Activated CD8-positive, alpha-beta memory T cell treated with anti-CD3 and anti-CD28 coated beads for 24 hours (primary cell): ENCODE measurements around the gene CRADD.
"Not testable (repeated sequence)": the region's sequence is repeated elsewhere in the genome, so short reads cannot be mapped to it uniquely, and the experiment has no call there.

Experiments used
- DNase-seq: peaks from one replicate; pipeline ENCODE4 v3.0.0-alpha.2; 2020

The CRADD gene

GRCh38 chr12:93708952-93709351 is 31.8 kb downstream of the CRADD start:
- no peak for DNase-seq

GRCh38 chr12:93709386-93709785 is 32.2 kb downstream of the CRADD start:
- no peak for DNase-seq

GRCh38 chr12:93710574-93710926 is 33.4 kb downstream of the CRADD start:
- no peak for DNase-seq

GRCh38 chr12:93711502-93711901 is 34.3 kb downstream of the CRADD start:
- DNase-seq, result not testable (repeated sequence)

- DNase-seq, result no peak
These were observed 35.0 kb downstream of the CRADD start for GRCh38 chr12:93712200-93712599.

- no peak for DNase-seq
These were observed 35.9 kb downstream of the CRADD start for GRCh38 chr12:93713060-93713459.

DNA sequence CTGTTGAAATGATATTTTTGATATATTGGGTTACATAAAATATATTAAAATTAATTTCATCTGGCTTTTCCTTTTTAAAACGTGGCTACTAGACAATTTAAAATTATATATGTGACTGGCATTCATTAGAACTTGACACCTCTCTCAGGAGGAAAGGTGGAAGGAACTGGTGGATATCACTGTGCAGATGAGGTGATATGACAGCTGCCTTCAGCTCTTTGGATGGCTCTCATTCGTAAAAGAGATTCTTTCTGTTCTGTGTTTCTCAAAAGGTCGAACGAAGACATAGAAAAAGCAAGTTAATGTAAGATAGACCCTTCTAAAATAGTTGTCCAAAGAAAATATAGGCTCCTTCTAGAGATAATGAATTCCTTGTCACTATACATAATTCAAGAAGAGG is 36.6 kb downstream of the CRADD start:
- no peak for DNase-seq

GRCh38 chr12:93714382-93714781 is 37.2 kb downstream of the CRADD start:
- no peak for DNase-seq

DNA sequence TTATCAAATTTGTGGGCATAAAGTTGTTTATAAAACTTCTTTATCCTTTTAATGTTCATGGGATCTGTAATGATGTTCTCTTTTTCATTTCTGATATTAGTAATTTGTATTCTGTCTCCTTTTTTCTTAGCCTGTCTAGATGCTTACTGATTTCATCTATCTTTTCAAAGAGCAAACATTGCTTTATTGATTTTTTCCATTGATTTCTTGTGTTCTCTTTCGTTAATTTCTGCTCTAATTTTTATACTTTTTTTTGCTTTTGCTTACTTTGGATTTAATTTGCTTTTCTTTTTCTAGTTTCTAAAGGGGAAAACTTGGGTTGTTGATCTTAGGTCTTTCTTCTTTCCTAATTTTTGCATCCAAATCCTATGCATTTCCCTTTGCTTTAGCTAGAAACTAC is 42.5 kb downstream of the CRADD start:
- no peak for DNase-seq

DNA sequence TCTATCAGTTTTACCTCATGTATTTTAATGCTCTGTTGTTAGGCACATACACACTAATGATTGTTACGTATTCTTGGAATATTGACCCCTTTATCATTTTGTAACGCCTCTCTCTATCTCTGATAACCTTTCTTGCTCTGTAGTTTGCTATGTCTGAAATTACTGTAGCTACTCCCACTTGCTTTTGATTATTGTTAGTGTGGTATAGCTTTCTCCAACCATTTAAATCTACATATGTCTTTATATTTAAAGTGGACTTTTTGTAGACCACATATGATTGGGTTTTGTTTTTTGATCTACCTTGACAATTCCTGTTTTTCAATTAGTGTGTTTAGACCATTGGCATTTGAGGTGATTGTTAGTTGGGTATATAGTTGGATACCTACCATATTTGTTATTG is 43.4 kb downstream of the CRADD start:
- no peak for DNase-seq

GRCh38 chr12:93722179-93722578 is 45.0 kb downstream of the CRADD start:
- no peak for DNase-seq

- DNase-seq, result no peak
These were observed 45.8 kb downstream of the CRADD start for GRCh38 chr12:93722835-93723567.

DNA sequence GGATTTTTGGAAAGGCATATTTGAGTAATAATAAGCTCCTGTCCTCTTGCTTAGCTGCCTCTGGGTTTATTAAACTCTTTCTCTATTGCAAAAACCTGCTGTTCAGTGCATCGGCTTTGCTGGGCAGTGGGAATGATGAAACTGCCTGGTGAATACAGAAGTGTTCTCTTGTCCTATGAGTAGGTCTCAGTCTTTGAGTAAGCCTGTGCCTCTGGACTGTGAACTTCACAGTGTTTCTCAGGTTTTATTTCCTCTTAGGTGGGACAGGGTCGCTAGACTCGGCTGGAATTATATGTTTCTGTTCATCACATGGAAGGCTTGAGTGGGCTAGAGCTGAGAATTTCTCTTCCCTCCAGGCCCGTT is 46.4 kb downstream of the CRADD start:
- DNase-seq, result no peak

- DNase-seq, result no peak
These were observed 48.4 kb downstream of the CRADD start for GRCh38 chr12:93725531-93725930.

DNA sequence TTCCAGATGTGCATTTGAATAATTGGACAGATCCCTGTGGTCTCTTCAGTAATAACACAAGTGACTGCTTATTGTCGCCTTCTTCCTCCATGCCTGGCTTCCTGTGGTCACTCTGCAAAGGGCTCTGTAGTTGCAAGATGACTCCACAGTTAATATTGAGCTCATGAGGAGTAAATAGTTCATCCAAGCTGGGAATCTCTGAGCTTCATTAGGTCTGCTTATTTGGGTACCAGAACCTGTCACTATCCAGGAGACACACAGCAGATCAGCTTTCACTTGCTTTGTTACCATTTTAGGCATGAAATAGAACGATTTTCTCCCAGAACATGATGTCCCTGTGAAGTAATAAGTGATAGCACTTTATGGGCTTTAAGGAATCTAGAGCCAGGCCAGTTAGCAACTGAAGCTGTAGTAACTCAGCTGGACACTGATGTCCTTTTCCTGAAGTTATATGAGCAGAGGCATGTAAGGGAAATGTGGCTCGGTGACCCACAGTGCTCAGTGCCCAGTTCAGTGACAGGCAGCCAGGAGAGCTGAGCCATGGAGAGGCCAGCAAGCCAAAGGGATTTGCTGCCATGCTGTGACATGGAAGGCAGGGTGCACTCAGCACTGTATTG is 50.1 kb downstream of the CRADD start:
- DNase-seq, result no peak

- DNase-seq, result no peak
These were observed 50.7 kb downstream of the CRADD start for GRCh38 chr12:93727911-93728310.

DNA sequence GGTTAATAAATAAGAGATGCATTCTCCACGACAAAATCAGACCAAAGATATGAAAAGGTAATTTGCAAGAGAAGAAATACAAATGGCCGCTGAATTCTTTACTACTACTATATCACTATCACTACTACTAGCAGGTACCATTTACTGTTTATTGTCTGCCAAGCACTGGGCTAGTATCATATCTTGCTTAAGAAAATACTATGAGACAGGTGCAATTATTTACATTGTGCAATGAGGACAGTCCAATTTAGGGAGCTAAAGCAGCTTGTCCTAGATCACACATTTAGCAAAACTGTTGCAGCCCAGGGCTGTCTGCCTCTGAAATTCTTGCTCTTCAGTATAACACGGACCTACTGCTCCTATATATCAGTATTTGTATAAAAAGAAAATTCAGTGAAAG is 52.8 kb downstream of the CRADD start:
- no peak for DNase-seq

- DNase-seq, result no peak
These were observed 56.2 kb downstream of the CRADD start for GRCh38 chr12:93733358-93733757.

- DNase-seq, result no peak
These were observed 56.8 kb downstream of the CRADD start for GRCh38 chr12:93733928-93734327.

DNA sequence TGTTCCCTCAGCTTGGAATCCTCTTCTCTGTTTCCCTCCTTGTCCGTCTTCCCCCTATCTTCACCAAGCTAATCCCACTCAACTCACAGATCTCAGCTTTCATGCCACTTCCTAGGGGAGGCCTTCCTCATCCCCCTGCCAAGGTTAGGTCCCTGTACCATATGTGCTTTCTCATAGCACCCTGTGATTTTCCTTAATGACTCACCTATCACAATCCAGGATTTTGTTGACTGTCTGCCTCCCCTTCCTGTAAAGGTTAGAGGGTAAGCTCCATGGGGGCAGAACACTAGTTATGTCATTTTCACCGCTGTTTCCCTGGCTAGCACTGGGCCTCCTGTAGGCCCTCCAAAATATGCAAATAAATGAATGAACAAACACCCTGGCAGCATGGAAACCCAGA is 57.6 kb downstream of the CRADD start:
- DNase-seq, result no peak

- no peak for DNase-seq
These were observed 59.5 kb downstream of the CRADD start for GRCh38 chr12:93736640-93737178.

- DNase-seq, result no peak
These were observed 60.5 kb downstream of the CRADD start for GRCh38 chr12:93737457-93738198.

DNA sequence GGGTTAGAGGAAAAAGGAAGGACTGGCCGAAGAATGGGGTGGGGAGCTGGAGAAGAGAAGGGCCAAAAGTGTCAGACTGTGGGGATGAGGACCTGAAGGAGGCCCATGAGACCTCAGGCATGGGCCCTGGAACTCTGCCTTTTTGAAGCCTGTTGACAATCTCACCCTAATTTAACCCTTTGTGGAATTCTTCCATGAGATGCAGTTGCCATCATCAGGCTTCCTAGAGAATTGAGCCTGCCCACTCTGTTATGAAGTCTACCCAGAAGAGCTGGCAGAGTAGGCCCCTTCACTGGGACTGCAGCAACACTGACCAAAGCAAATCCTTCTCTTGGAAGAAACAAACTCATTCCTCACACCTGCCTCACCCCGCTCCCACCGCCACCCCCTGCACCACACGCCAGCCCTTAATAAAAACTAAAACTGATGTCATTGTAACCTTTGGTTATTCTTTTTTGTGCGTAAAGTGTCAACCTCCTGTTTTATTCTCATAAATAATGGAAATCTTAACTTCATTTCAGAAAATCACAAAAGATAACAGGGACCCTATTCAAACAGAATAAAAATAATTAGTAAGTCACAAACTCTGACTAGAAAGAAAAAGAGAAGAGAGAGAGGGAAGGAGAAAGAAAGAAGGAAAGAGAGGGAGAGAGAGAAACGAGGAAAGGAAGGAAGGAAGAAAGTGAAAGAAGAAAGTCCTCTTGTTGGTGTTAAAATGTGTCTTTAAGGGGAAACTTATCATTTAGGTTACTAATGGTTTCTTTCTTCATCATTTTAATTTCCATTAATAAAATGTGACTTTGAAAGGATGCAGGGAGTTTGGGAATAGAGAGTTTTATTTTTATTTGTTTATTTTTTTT is 61.3 kb downstream of the CRADD start:
- DNase-seq, result no peak
